Spleen (tissue), 7 donors: ENCODE results near the gene SLC25A29.
"Not testable (repeated sequence)": the region's sequence is repeated elsewhere in the genome, so short reads cannot be mapped to it uniquely, and the experiment has no call there.

Experiments used
- CTCF ChIP-seq, 11 experiments: fragments of 200-600 bp in 7 of 11; fragments of 450-650 bp in 4 of 11; sonication (generic) in 4 of 11; IDR thresholded peaks in 8 of 11; conservative IDR thresholded peaks in 3 of 11; 1 replicate in 7 of 11; 2 replicates in 4 of 11; pipeline versions ENCODE4 v1.4.0 to v1.8.0; 2016 to 2021; ENCODE audit warnings: antibody characterized with exemption in 11 of 11, inconsistent platforms in 4 of 11, mild to moderate bottlenecking in 1 of 11
- POLR2AphosphoS5 ChIP-seq, 3 donors: sonication (generic); formaldehyde crosslinking; IDR thresholded peaks; one replicate each; pipeline ENCODE4 v1.5.1; 2017; ENCODE audit warnings: antibody characterized with exemption in 3 of 3
- donor health status: DM: no; HTN: no; CAD: no; lungs with moderate emphysema.
- donor health status: DM: no; HTN: no; CAD: no.
- donor health status: DM: no; HTN: no; CAD: no.

GRCh38 chr14:100312110-100312876 is 6.0 kb upstream of the SLC25A29 start:
- not testable (repeated sequence) for TF ChIP-seq CTCF (IDR thresholded peaks at IDR 0.05 in 8 of 11, conservative IDR thresholded peaks at IDR 0.05 in 3 of 11); POLR2AphosphoS5 (IDR thresholded peaks at IDR 0.05)
